Stimulated activated effector memory CD8-positive, alpha-beta T cell treated with anti-CD3 and anti-CD28 coated beads, Interleukin-12 subunit alpha, Interleukin-12 subunit beta, amount 100 ng/mL, for 72 hours (primary cell): ENCODE results near the gene ADAM22.

ENCODE experiments used
- ATAC-seq: fragments of 150-1000 bp; cut with Tn5 transposase; 2 replicates; pipeline ENCODE4 v1.10.0; 2021
- DNase-seq, 2 donors: peaks; one replicate each; pipeline ENCODE4 v3.0.0; 2021 to 2022; ENCODE audit warnings: low spot score in 2 of 2
- H3K27ac Mint-ChIP-seq: one replicate; pipeline ENCODE4 v1.8.0; 2022; ENCODE audit warnings: mild to moderate bottlenecking, mixed read lengths
- H3K36me3 Mint-ChIP-seq: one replicate; pipeline ENCODE4 v1.8.0; 2022; ENCODE audit warnings: mild to moderate bottlenecking, mixed read lengths
- H3K4me1 Mint-ChIP-seq: one replicate; pipeline ENCODE4 v1.8.0; 2022; ENCODE audit warnings: mixed read lengths
- H3K4me3 Mint-ChIP-seq: one replicate; pipeline ENCODE4 v1.8.0; 2022; ENCODE audit warnings: mild to moderate bottlenecking, mixed read lengths
- H3K9me3 Mint-ChIP-seq: one replicate; pipeline ENCODE4 v1.8.0; 2022; ENCODE audit warnings: mixed read lengths

Gene ADAM22

GRCh38 chr7:88042157-88042556 is 108.1 kb downstream of the ADAM22 start:
- no peaks in the 10 kb centered on the region for H3K36me3 Mint-ChIP-seq
- peak overlapping the region; percentile 5 for H3K4me3 Mint-ChIP-seq
- DNase-seq (no peak), ATAC-seq (no peak)
- H3K4me1 Mint-ChIP-seq, result peaks cover 23% of the 10 kb centered on the region
- peak overlapping the region; percentile 35 for H3K27ac Mint-ChIP-seq
- H3K9me3 Mint-ChIP-seq, result no peaks in the 10 kb centered on the region

GRCh38 chr7:88042803-88043202 is 108.8 kb downstream of the ADAM22 start:
- Mint-ChIP-seq H3K4me3 (no peak overlapping the region), H3K36me3 (no peaks in the 10 kb centered on the region), H3K9me3 (no peaks in the 10 kb centered on the region), H3K4me1 (peaks cover 23% of the 10 kb centered on the region), H3K27ac (peak overlapping the region; percentile 35)
- ATAC-seq, result no peak
- DNase-seq, result no peak

- H3K4me3 Mint-ChIP-seq, result no peak overlapping the region
- DNase-seq, result no peak
- H3K4me1 Mint-ChIP-seq, result peaks cover 23% of the 10 kb centered on the region
- H3K36me3 Mint-ChIP-seq, result no peaks in the 10 kb centered on the region
- no peak for ATAC-seq
- no peak overlapping the region for H3K27ac Mint-ChIP-seq
- H3K9me3 Mint-ChIP-seq, result no peaks in the 10 kb centered on the region
Observed at GRCh38 chr7:88044069-88044468, 110.0 kb downstream of the ADAM22 start.

- DNase-seq (no peak), ATAC-seq (no peak)
- H3K36me3 Mint-ChIP-seq, result no peaks in the 10 kb centered on the region
- no peak overlapping the region for H3K4me3 Mint-ChIP-seq
- H3K4me1 Mint-ChIP-seq, result peaks cover 21% of the 10 kb centered on the region
- no peaks in the 10 kb centered on the region for H3K9me3 Mint-ChIP-seq
- no peak overlapping the region for H3K27ac Mint-ChIP-seq
Observed at GRCh38 chr7:88046839-88047573, 113.0 kb downstream of the ADAM22 start.

- DNase-seq (no peak), ATAC-seq (no peak)
- Mint-ChIP-seq H3K9me3 (no peaks in the 10 kb centered on the region), H3K4me1 (no peaks in the 10 kb centered on the region), H3K4me3 (no peak overlapping the region), H3K36me3 (no peaks in the 10 kb centered on the region), H3K27ac (no peak overlapping the region)
Observed at GRCh38 chr7:88057655-88058054, 123.6 kb downstream of the ADAM22 start.

- DNase-seq (no peak), ATAC-seq (no peak)
- H3K4me3 Mint-ChIP-seq, result no peak overlapping the region
- no peaks in the 10 kb centered on the region for H3K36me3 Mint-ChIP-seq
- H3K27ac Mint-ChIP-seq, result no peak overlapping the region
- H3K4me1 Mint-ChIP-seq, result no peaks in the 10 kb centered on the region
- no peaks in the 10 kb centered on the region for H3K9me3 Mint-ChIP-seq
Observed at GRCh38 chr7:88062238-88062637, 128.2 kb downstream of the ADAM22 start.

GRCh38 chr7:88069093-88069492 is 135.0 kb downstream of the ADAM22 start:
- Mint-ChIP-seq H3K36me3 (no peaks in the 10 kb centered on the region), H3K4me1 (no peaks in the 10 kb centered on the region), H3K27ac (no peak overlapping the region), H3K4me3 (no peak overlapping the region), H3K9me3 (peaks cover 2% of the 10 kb centered on the region)
- ATAC-seq (no peak), DNase-seq (no peak)

- no peak overlapping the region for H3K27ac Mint-ChIP-seq
- ATAC-seq (no peak), DNase-seq (no peak)
- no peaks in the 10 kb centered on the region for H3K36me3 Mint-ChIP-seq
- H3K4me1 Mint-ChIP-seq, result no peaks in the 10 kb centered on the region
- no peak overlapping the region for H3K4me3 Mint-ChIP-seq
- H3K9me3 Mint-ChIP-seq, result peaks cover 2% of the 10 kb centered on the region
Observed at GRCh38 chr7:88071994-88072714, 138.1 kb downstream of the ADAM22 start.

- no peak overlapping the region for H3K4me3 Mint-ChIP-seq
- H3K9me3 Mint-ChIP-seq, result peaks cover 2% of the 10 kb centered on the region
- no peaks in the 10 kb centered on the region for H3K36me3 Mint-ChIP-seq
- no peak for DNase-seq
- ATAC-seq, result no peak
- no peaks in the 10 kb centered on the region for H3K4me1 Mint-ChIP-seq
- H3K27ac Mint-ChIP-seq, result no peak overlapping the region
Observed at GRCh38 chr7:88072715-88073055, 138.6 kb downstream of the ADAM22 start.

GRCh38 chr7:88073626-88074025 is 139.6 kb downstream of the ADAM22 start:
- no peak overlapping the region for H3K27ac Mint-ChIP-seq
- DNase-seq (no peak), ATAC-seq (no peak)
- peaks cover 2% of the 10 kb centered on the region for H3K9me3 Mint-ChIP-seq
- H3K4me1 Mint-ChIP-seq, result no peaks in the 10 kb centered on the region
- H3K36me3 Mint-ChIP-seq, result no peaks in the 10 kb centered on the region
- no peak overlapping the region for H3K4me3 Mint-ChIP-seq

- Mint-ChIP-seq H3K9me3 (no peaks in the 10 kb centered on the region), H3K4me1 (no peaks in the 10 kb centered on the region), H3K27ac (no peak overlapping the region), H3K4me3 (no peak overlapping the region), H3K36me3 (no peaks in the 10 kb centered on the region)
- DNase-seq (no peak), ATAC-seq (no peak)
Observed at GRCh38 chr7:88075216-88075615, 141.2 kb downstream of the ADAM22 start.

GRCh38 chr7:88083883-88084282 is 149.8 kb downstream of the ADAM22 start:
- DNase-seq (no peak), ATAC-seq (no peak)
- Mint-ChIP-seq H3K4me3 (no peak overlapping the region), H3K27ac (no peak overlapping the region), H3K36me3 (no peaks in the 10 kb centered on the region), H3K4me1 (no peaks in the 10 kb centered on the region), H3K9me3 (no peaks in the 10 kb centered on the region)

GRCh38 chr7:88089561-88089960 is 155.5 kb downstream of the ADAM22 start:
- Mint-ChIP-seq H3K9me3 (no peaks in the 10 kb centered on the region), H3K4me3 (no peak overlapping the region), H3K27ac (no peak overlapping the region), H3K36me3 (no peaks in the 10 kb centered on the region), H3K4me1 (peaks cover 5% of the 10 kb centered on the region)
- DNase-seq (no peak), ATAC-seq (no peak)

- H3K36me3 Mint-ChIP-seq, result no peaks in the 10 kb centered on the region
- no peak overlapping the region for H3K4me3 Mint-ChIP-seq
- peaks cover 5% of the 10 kb centered on the region for H3K4me1 Mint-ChIP-seq
- DNase-seq, result no peak
- H3K27ac Mint-ChIP-seq, result no peak overlapping the region
- ATAC-seq, result no peak
- H3K9me3 Mint-ChIP-seq, result no peaks in the 10 kb centered on the region
Observed at GRCh38 chr7:88090240-88090639, 156.2 kb downstream of the ADAM22 start.

- DNase-seq, result no peak
- peaks cover 5% of the 10 kb centered on the region for H3K4me1 Mint-ChIP-seq
- H3K36me3 Mint-ChIP-seq, result no peaks in the 10 kb centered on the region
- peak; percentile 56 for ATAC-seq
- no peak overlapping the region for H3K4me3 Mint-ChIP-seq
- no peak overlapping the region for H3K27ac Mint-ChIP-seq
- no peaks in the 10 kb centered on the region for H3K9me3 Mint-ChIP-seq
Observed at GRCh38 chr7:88090671-88091070, 156.6 kb downstream of the ADAM22 start.

- Mint-ChIP-seq H3K9me3 (no peaks in the 10 kb centered on the region), H3K27ac (no peak overlapping the region), H3K36me3 (no peaks in the 10 kb centered on the region), H3K4me3 (no peak overlapping the region), H3K4me1 (peaks cover 5% of the 10 kb centered on the region)
- no peak for ATAC-seq
- no peak for DNase-seq
Observed at GRCh38 chr7:88091988-88092675, 158.1 kb downstream of the ADAM22 start.
